HepG2 (cell line): ENCODE measurements around the gene NOTUM. TPM values are rescaled to one million over a fixed set of nuclear protein-coding genes. Genes with fewer than 3 reads are reported as not detected.
A peak's percentile ranks its signal among the peaks of the same experiment; 100 is the strongest.

Experiments used
- CCDC6 ChIP-seq: sonication (generic); formaldehyde crosslinking; IDR thresholded peaks from 2 replicates; pipeline ENCODE4 v1.8.1; 2022; ENCODE audit warnings: mild to moderate bottlenecking, missing genetic modification reagents, moderate library complexity
- HDAC2 ChIP-seq: sonication (generic); formaldehyde crosslinking; IDR thresholded peaks from 2 replicates; pipeline ENCODE4 v1.4.0; 2020; ENCODE audit warnings: missing genetic modification reagents
- HNF4G ChIP-seq, 2 experiments: sonication (generic) in 1 of 2; formaldehyde crosslinking in 1 of 2; IDR thresholded peaks; 2 replicates each; pipeline versions ENCODE4 v1.4.0 to v1.6.1; 2011 to 2020; ENCODE audit warnings: borderline replicate concordance in 2 of 2, low read depth in 2 of 2, mild to moderate bottlenecking in 2 of 2, low read length in 1 of 2, missing genetic modification reagents in 1 of 2, moderate library complexity in 1 of 2
- POLR2AphosphoS5 ChIP-seq: IDR thresholded peaks from 2 replicates; pipeline ENCODE4 v1.6.1; 2012; ENCODE audit warnings: low read depth, low read length
- SP5 ChIP-seq: IDR thresholded peaks from 2 replicates; pipeline ENCODE4 v1.6.1; 2016; ENCODE audit warnings: low read depth, borderline replicate concordance
- ZNF121 ChIP-seq: sonication (generic); formaldehyde crosslinking; IDR thresholded peaks from 2 replicates; pipeline ENCODE4 v1.5.0; 2020; ENCODE audit warnings: mild to moderate bottlenecking, missing genetic modification reagents
- ZNF138 ChIP-seq: sonication (generic); formaldehyde crosslinking; IDR thresholded peaks from 2 replicates; pipeline ENCODE4 v1.5.0; 2020; ENCODE audit warnings: mild to moderate bottlenecking, low read depth, missing genetic modification reagents
- ZNF326 ChIP-seq: sonication (generic); formaldehyde crosslinking; IDR thresholded peaks from 2 replicates; pipeline ENCODE4 v1.4.0; 2020; ENCODE audit warnings: missing genetic modification reagents, borderline replicate concordance
- ZNF343 ChIP-seq: sonication (generic); formaldehyde crosslinking; IDR thresholded peaks from 2 replicates; pipeline ENCODE4 v1.4.0; 2020; ENCODE audit warnings: mild to moderate bottlenecking, missing genetic modification reagents
- ZNF619 ChIP-seq: sonication (generic); formaldehyde crosslinking; IDR thresholded peaks from 2 replicates; pipeline ENCODE4 v1.4.0; 2020; ENCODE audit warnings: mild to moderate bottlenecking, missing genetic modification reagents
- ZNF816 ChIP-seq: sonication (generic); formaldehyde crosslinking; IDR thresholded peaks from 2 replicates; pipeline ENCODE4 v1.8.0; 2022; ENCODE audit warnings: missing genetic modification reagents, mild to moderate bottlenecking, borderline replicate concordance
- ZNF883 ChIP-seq: sonication (generic); formaldehyde crosslinking; IDR thresholded peaks from 2 replicates; pipeline ENCODE4 v1.5.1; 2020; ENCODE audit warnings: mild to moderate bottlenecking, missing genetic modification reagents; ENCODE audit errors: not compliant biosample characterization
- polyA plus RNA-seq, 8 experiments: library from polyadenylated mRNA; depleted of rRNA in 3 of 8; stranded (reverse) in 7 of 8; unstranded in 1 of 8; fragments of >200 nt; fragmentation: Illumina TruSeq in 4 of 8; extraction: Trizol in 4 of 8; gene quantifications; 2 replicates each; pipeline versions ENCODE4 v1.2.1 to v1.2.3, GENCODE V29; 2011 to 2016; ENCODE audit warnings: low read depth in 4 of 8, missing spikeins in 1 of 8, mixed read lengths in 1 of 8; ENCODE audit not compliant: insufficient read depth in 1 of 8
- total RNA-seq, 5 experiments: library from RNA; depleted of rRNA; stranded (reverse); fragments of >200 nt; fragmentation: Illumina TruSeq; extraction: Trizol; gene quantifications; 2 replicates each; pipeline ENCODE4 v1.2.3, GENCODE V29; 2016; ENCODE audit warnings: low read depth in 1 of 5
- TF ChIP-seq, protein P1 (sequence below): sonication (generic); formaldehyde crosslinking; IDR thresholded peaks from 2 replicates; pipeline ENCODE4 v1.4.0; 2020; ENCODE audit warnings: missing genetic modification reagents
- TF ChIP-seq, protein P2 (sequence below): sonication (generic); formaldehyde crosslinking; IDR thresholded peaks from 2 replicates; pipeline ENCODE4 v1.5.1; 2020; ENCODE audit warnings: missing genetic modification reagents, mild to moderate bottlenecking, borderline replicate concordance
- TF ChIP-seq, protein P3 (sequence below): sonication (generic); formaldehyde crosslinking; conservative IDR thresholded peaks from 2 replicates; pipeline ENCODE4 v1.4.0; 2020; ENCODE audit warnings: missing genetic modification reagents
- TF ChIP-seq, protein P4 (sequence below): sonication (generic); formaldehyde crosslinking; IDR thresholded peaks from 2 replicates; pipeline ENCODE4 v1.5.0; 2020; ENCODE audit warnings: mild to moderate bottlenecking, missing genetic modification reagents, moderate library complexity
- TF ChIP-seq, protein P5 (sequence below): sonication (generic); formaldehyde crosslinking; IDR thresholded peaks from 2 replicates; pipeline ENCODE4 v1.9.0; 2021; ENCODE audit warnings: missing genetic modification reagents, mild to moderate bottlenecking, borderline replicate concordance

Gene NOTUM
- total and polyA plus RNA-seq, 2 of the 13 experiments (the other 11 are each of a cell fraction or from before 2014, with no cell fraction given): 150 to 160 TPM

DNA sequence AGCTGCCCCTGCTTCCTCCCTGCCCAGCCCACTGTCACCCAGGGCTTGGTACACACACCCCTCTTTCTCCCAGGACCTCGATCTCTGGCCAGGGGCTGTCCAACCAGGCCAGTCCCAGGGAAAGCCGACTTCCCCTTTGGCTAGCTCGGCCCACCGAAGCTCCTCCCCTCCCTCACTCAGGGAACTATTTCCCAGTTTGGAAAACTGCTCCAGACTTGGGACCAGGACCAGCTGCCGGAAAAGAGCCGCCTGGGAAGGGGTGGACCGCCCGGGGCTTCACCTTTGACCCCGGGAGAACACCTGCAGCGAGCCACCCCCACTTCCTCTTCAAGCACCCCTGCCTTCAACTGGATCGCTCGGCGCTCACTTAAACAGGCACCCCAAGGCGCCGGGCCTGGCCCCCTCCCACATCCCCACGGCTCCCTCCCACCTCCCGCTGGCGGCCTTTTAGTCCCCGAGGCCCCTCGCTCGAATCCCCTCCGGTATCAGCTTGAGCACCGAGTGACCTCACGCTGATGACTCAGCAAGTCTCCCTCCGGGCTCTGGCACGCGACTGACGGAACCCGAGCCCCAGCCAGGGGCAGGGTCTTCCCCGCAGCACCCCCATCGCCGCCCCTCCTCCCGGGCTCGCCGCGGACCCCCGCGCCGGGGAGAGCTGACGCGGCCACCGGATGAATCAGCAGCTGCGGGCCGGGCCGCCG is 34.4 kb downstream of the NOTUM start (continued):
- TF ChIP-seq, protein P1, sequence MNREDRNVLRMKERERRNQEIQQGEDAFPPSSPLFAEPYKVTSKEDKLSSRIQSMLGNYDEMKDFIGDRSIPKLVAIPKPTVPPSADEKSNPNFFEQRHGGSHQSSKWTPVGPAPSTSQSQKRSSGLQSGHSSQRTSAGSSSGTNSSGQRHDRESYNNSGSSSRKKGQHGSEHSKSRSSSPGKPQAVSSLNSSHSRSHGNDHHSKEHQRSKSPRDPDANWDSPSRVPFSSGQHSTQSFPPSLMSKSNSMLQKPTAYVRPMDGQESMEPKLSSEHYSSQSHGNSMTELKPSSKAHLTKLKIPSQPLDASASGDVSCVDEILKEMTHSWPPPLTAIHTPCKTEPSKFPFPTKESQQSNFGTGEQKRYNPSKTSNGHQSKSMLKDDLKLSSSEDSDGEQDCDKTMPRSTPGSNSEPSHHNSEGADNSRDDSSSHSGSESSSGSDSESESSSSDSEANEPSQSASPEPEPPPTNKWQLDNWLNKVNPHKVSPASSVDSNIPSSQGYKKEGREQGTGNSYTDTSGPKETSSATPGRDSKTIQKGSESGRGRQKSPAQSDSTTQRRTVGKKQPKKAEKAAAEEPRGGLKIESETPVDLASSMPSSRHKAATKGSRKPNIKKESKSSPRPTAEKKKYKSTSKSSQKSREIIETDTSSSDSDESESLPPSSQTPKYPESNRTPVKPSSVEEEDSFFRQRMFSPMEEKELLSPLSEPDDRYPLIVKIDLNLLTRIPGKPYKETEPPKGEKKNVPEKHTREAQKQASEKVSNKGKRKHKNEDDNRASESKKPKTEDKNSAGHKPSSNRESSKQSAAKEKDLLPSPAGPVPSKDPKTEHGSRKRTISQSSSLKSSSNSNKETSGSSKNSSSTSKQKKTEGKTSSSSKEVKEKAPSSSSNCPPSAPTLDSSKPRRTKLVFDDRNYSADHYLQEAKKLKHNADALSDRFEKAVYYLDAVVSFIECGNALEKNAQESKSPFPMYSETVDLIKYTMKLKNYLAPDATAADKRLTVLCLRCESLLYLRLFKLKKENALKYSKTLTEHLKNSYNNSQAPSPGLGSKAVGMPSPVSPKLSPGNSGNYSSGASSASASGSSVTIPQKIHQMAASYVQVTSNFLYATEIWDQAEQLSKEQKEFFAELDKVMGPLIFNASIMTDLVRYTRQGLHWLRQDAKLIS: no peak
- TF ChIP-seq ZNF619 (0 out of 2 replicates have a peak, but pooled peaks have one; percentile 93), ZNF326 (CRISPR knock-in tag) (no peak), ZNF816 (CRISPR knock-in tag) (peak; percentile 33; the same call in 1 of the 2 replicates), HDAC2 (CRISPR knock-in tag) (peak; percentile 39; the same call in 1 of the 2 replicates), POLR2AphosphoS5 (peak; percentile 62), CCDC6 (CRISPR knock-in tag) (no peak), ZNF883 (CRISPR knock-in tag) (peak; percentile 40), HNF4G (IDR thresholded peaks at IDR 0.05; ENCODE audit: borderline replicate concordance, low read depth, low read length) (peak; percentile 70; the same call in 1 of the 2 replicates), HNF4G (CRISPR knock-in tag; IDR thresholded peaks at IDR 0.05; ENCODE audit: borderline replicate concordance, low read depth) (no peak), ZNF121 (CRISPR knock-in tag) (peak; percentile 81), SP5 (peak; percentile 35; the same call in 1 of the 2 replicates), ZNF343 (no peak), ZNF138 (CRISPR knock-in tag) (0 out of 2 replicates have a peak, but pooled peaks have one; percentile 33)
- TF ChIP-seq, protein P2, sequence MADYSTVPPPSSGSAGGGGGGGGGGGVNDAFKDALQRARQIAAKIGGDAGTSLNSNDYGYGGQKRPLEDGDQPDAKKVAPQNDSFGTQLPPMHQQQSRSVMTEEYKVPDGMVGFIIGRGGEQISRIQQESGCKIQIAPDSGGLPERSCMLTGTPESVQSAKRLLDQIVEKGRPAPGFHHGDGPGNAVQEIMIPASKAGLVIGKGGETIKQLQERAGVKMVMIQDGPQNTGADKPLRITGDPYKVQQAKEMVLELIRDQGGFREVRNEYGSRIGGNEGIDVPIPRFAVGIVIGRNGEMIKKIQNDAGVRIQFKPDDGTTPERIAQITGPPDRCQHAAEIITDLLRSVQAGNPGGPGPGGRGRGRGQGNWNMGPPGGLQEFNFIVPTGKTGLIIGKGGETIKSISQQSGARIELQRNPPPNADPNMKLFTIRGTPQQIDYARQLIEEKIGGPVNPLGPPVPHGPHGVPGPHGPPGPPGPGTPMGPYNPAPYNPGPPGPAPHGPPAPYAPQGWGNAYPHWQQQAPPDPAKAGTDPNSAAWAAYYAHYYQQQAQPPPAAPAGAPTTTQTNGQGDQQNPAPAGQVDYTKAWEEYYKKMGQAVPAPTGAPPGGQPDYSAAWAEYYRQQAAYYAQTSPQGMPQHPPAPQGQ: 0 out of 2 replicates have a peak, but pooled peaks have one; percentile 47
- TF ChIP-seq, protein P3, sequence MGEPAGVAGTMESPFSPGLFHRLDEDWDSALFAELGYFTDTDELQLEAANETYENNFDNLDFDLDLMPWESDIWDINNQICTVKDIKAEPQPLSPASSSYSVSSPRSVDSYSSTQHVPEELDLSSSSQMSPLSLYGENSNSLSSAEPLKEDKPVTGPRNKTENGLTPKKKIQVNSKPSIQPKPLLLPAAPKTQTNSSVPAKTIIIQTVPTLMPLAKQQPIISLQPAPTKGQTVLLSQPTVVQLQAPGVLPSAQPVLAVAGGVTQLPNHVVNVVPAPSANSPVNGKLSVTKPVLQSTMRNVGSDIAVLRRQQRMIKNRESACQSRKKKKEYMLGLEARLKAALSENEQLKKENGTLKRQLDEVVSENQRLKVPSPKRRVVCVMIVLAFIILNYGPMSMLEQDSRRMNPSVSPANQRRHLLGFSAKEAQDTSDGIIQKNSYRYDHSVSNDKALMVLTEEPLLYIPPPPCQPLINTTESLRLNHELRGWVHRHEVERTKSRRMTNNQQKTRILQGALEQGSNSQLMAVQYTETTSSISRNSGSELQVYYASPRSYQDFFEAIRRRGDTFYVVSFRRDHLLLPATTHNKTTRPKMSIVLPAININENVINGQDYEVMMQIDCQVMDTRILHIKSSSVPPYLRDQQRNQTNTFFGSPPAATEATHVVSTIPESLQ (CRISPR knock-in tag): no peak
- TF ChIP-seq, protein P4, sequence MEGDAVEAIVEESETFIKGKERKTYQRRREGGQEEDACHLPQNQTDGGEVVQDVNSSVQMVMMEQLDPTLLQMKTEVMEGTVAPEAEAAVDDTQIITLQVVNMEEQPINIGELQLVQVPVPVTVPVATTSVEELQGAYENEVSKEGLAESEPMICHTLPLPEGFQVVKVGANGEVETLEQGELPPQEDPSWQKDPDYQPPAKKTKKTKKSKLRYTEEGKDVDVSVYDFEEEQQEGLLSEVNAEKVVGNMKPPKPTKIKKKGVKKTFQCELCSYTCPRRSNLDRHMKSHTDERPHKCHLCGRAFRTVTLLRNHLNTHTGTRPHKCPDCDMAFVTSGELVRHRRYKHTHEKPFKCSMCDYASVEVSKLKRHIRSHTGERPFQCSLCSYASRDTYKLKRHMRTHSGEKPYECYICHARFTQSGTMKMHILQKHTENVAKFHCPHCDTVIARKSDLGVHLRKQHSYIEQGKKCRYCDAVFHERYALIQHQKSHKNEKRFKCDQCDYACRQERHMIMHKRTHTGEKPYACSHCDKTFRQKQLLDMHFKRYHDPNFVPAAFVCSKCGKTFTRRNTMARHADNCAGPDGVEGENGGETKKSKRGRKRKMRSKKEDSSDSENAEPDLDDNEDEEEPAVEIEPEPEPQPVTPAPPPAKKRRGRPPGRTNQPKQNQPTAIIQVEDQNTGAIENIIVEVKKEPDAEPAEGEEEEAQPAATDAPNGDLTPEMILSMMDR: no peak
- TF ChIP-seq, protein P5, sequence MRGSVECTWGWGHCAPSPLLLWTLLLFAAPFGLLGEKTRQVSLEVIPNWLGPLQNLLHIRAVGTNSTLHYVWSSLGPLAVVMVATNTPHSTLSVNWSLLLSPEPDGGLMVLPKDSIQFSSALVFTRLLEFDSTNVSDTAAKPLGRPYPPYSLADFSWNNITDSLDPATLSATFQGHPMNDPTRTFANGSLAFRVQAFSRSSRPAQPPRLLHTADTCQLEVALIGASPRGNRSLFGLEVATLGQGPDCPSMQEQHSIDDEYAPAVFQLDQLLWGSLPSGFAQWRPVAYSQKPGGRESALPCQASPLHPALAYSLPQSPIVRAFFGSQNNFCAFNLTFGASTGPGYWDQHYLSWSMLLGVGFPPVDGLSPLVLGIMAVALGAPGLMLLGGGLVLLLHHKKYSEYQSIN: no peak
